ENCODE results near the gene PACRG.

DNA sequence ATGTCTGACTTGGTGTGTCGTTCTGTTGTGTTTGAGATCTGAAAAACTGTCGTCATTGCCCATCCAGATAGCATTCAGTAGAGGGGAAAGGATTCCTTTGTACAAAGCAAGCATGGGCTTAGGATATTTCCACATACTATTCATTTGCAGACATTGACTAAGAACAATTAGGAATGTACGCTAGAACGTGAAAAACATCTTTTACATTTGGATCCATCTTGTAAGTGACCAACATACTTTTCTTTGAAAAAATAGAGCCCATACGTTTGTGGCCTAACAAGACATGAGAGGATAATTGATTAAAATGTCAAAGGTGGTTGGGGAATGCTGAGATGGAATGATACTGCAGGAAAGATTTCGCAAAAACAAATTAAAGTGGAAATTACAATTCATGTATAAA, 461.0 kb downstream of the PACRG start:
- TF ChIP-seq, protein P1, sequence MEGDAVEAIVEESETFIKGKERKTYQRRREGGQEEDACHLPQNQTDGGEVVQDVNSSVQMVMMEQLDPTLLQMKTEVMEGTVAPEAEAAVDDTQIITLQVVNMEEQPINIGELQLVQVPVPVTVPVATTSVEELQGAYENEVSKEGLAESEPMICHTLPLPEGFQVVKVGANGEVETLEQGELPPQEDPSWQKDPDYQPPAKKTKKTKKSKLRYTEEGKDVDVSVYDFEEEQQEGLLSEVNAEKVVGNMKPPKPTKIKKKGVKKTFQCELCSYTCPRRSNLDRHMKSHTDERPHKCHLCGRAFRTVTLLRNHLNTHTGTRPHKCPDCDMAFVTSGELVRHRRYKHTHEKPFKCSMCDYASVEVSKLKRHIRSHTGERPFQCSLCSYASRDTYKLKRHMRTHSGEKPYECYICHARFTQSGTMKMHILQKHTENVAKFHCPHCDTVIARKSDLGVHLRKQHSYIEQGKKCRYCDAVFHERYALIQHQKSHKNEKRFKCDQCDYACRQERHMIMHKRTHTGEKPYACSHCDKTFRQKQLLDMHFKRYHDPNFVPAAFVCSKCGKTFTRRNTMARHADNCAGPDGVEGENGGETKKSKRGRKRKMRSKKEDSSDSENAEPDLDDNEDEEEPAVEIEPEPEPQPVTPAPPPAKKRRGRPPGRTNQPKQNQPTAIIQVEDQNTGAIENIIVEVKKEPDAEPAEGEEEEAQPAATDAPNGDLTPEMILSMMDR (IDR thresholded peaks at IDR 0.05): no peak
- no peak for TF ChIP-seq POLR2A (IDR thresholded peaks at IDR 0.05)
- no peak for TF ChIP-seq POLR2AphosphoS5 (IDR thresholded peaks at IDR 0.05)

Measured in upper lobe of left lung (tissue), 4 donors.